GM12878 (cell line): ENCODE measurements around the gene SEMA7A. TPM values are rescaled to one million over a fixed set of nuclear protein-coding genes. Genes with fewer than 3 reads are reported as not detected.

Source experiments
- ATAC-seq: fragments of 200-7000 bp; cut with Tn5 transposase; 3 replicates; pipeline ENCODE4 v1.9.1; 2020; ENCODE audit warnings: mild to moderate bottlenecking, moderate library complexity
- BruUV-seq: library from RNA; stranded (reverse); fragments of 400-500 nt; replicated peaks from 2 replicates; lab custom pipeline; 2021; lab: Mats Ljungman, UMichigan
- CTCF ChIA-PET: fragments of 300-600 bp; sonication (Branson Sonifier 250); formaldehyde crosslinking; extraction: SDS; loops from one replicate; lab custom pipeline; 2021; ENCODE audit warnings: inconsistent platforms; lab: Yijun Ruan, JAX
- POLR2A ChIA-PET: fragments of 350-600 bp; formaldehyde crosslinking; extraction: SDS; loops from one replicate; lab custom pipeline; 2021; ENCODE audit warnings: inconsistent platforms; lab: Charles Lee
- RAD21 ChIA-PET: fragments of 300-600 bp; sonication (Branson Sonifier 250); formaldehyde crosslinking; loops from one replicate; lab custom pipeline; 2023; ENCODE audit warnings: antibody characterized with exemption; ENCODE audit not compliant: unreplicated experiment; lab: Charles Lee
- SMC1A ChIA-PET: fragments of 300-600 bp; sonication (Branson Sonifier 250); formaldehyde crosslinking; loops from one replicate; lab custom pipeline; 2023; ENCODE audit not compliant: unreplicated experiment, uncharacterized antibody; lab: Charles Lee
- DNase-seq: peaks from one replicate; pipeline ENCODE4 v3.0.0-alpha.2; 2011; ENCODE audit warnings: low read depth, low spot score
- FAIRE-seq: peaks from 3 replicates; lab custom pipeline; 2011; peaks lifted over from hg19 to GRCh38; lab: Jason Lieb, UNC
- H2AFZ ChIP-seq: 2 replicates; pipeline ENCODE4 v1.6.0; 2011; ENCODE audit warnings: low read depth, low read length, control low read depth; ENCODE audit not compliant: control insufficient read depth
- H3K27ac ChIP-seq: 2 replicates; pipeline ENCODE4 v1.5.1; 2011; ENCODE audit warnings: control low read depth; ENCODE audit not compliant: control insufficient read depth, insufficient read depth
- H3K27me3 ChIP-seq, 2 experiments: replicated peaks in 1 of 2; 2 replicates each; pipeline versions ENCODE4 v1.6.0 to v1.6.1; 2011; ENCODE audit warnings: low read length in 1 of 2; ENCODE audit not compliant: control insufficient read depth in 2 of 2, insufficient read depth in 2 of 2
- H3K36me3 ChIP-seq, 2 experiments: 2 replicates each; pipeline ENCODE4 v1.5.1; 2011; ENCODE audit warnings: low read length in 1 of 2; ENCODE audit not compliant: control insufficient read depth in 2 of 2, insufficient read depth in 2 of 2
- H3K4me1 ChIP-seq: 2 replicates; pipeline ENCODE4 v1.6.1; 2011; ENCODE audit warnings: mild to moderate bottlenecking, low read length, moderate library complexity, mixed read lengths; ENCODE audit not compliant: control insufficient read depth, insufficient read depth
- H3K4me2 ChIP-seq: 2 replicates; pipeline ENCODE4 v1.6.0; 2011; ENCODE audit warnings: control low read depth; ENCODE audit not compliant: control insufficient read depth, insufficient read depth
- H3K4me3 ChIP-seq: fragments of 200-600 bp; sonication (generic); 2 replicates; pipeline ENCODE4 v1.5.1; 2016
- H3K79me2 ChIP-seq: 2 replicates; pipeline ENCODE4 v1.6.0; 2011; ENCODE audit warnings: low read length; ENCODE audit not compliant: control insufficient read depth, insufficient read depth
- H3K9ac ChIP-seq: 2 replicates; pipeline ENCODE4 v1.8.0; 2011; ENCODE audit warnings: low read length, control low read depth, mixed read lengths; ENCODE audit not compliant: control insufficient read depth, insufficient read depth
- H3K9me3 ChIP-seq: replicated peaks from 3 replicates; pipeline ENCODE4 v1.5.1; 2011; ENCODE audit warnings: mild to moderate bottlenecking, low read length; ENCODE audit not compliant: control insufficient read depth, insufficient read depth
- H4K20me1 ChIP-seq: 2 replicates; pipeline ENCODE4 v1.6.0; 2011; ENCODE audit not compliant: control insufficient read depth, insufficient read depth
- BHLHE40 ChIP-seq, 2 experiments: fragments of 450-650 bp in 1 of 2; IDR thresholded peaks; 2 replicates each; pipeline ENCODE4 v1.6.1; 2011 to 2017; ENCODE audit warnings: low read depth in 2 of 2, borderline replicate concordance in 1 of 2, improper control_type of control experiment in 1 of 2, low read length in 1 of 2, mild to moderate bottlenecking in 1 of 2
- CBX3 ChIP-seq: fragments of 200-600 bp; sonication (generic); IDR thresholded peaks from 2 replicates; pipeline ENCODE4 v1.6.1; 2016; ENCODE audit warnings: low read depth, borderline replicate concordance
- DPF2 ChIP-seq: fragments of 450-650 bp; IDR thresholded peaks from 2 replicates; pipeline ENCODE4 v1.6.1; 2017; ENCODE audit warnings: mild to moderate bottlenecking
- EED ChIP-seq: sonication (generic); IDR thresholded peaks from 2 replicates; pipeline ENCODE4 v1.6.1; 2016; ENCODE audit warnings: antibody characterized with exemption, low read depth
- ETV6 ChIP-seq, 2 experiments: fragments of 450-650 bp in 1 of 2; IDR thresholded peaks in 1 of 2; conservative IDR thresholded peaks in 1 of 2; 2 replicates each; pipeline ENCODE4 v1.6.1; 2014; ENCODE audit warnings: antibody characterized with exemption in 1 of 2, borderline replicate concordance in 1 of 2, low read depth in 1 of 2, mild to moderate bottlenecking in 1 of 2, moderate library complexity in 1 of 2
- HCFC1 ChIP-seq: fragments of 150-350 bp; IDR thresholded peaks from 2 replicates; pipeline ENCODE4 v1.6.1; 2014; ENCODE audit warnings: low read length
- IKZF1 ChIP-seq: fragments of 450-650 bp; conservative IDR thresholded peaks from 2 replicates; pipeline ENCODE4 v1.6.1; 2017; ENCODE audit warnings: antibody characterized with exemption, mild to moderate bottlenecking
- IKZF2 ChIP-seq, 2 experiments: fragments of 450-650 bp; IDR thresholded peaks; 2 replicates each; pipeline ENCODE4 v1.6.1; 2017; ENCODE audit warnings: mild to moderate bottlenecking in 2 of 2, moderate library complexity in 2 of 2
- JUNB ChIP-seq: IDR thresholded peaks from 2 replicates; pipeline ENCODE4 v1.6.1; 2016; ENCODE audit warnings: antibody characterized with exemption, mild to moderate bottlenecking
- RELB ChIP-seq: fragments of 450-650 bp; IDR thresholded peaks from 2 replicates; pipeline ENCODE4 v1.6.1; 2017; ENCODE audit warnings: low read depth, mild to moderate bottlenecking, moderate library complexity
- SPI1 ChIP-seq: IDR thresholded peaks from 2 replicates; pipeline ENCODE4 v1.6.1; 2011; ENCODE audit warnings: low read depth, mild to moderate bottlenecking, low read length, moderate library complexity, borderline replicate concordance; ENCODE audit not compliant: insufficient read depth
- SREBF2 ChIP-seq: IDR thresholded peaks from 2 replicates; pipeline ENCODE4 v1.6.1; 2012; ENCODE audit warnings: mild to moderate bottlenecking, low read length
- TCF3 ChIP-seq: IDR thresholded peaks from 2 replicates; pipeline ENCODE4 v1.6.1; 2012; ENCODE audit warnings: low read depth, mild to moderate bottlenecking, low read length, borderline replicate concordance; ENCODE audit not compliant: insufficient read depth
- ZNF24 ChIP-seq: fragments of 450-650 bp; IDR thresholded peaks from 2 replicates; pipeline ENCODE4 v1.6.1; 2017; ENCODE audit warnings: antibody characterized with exemption, mild to moderate bottlenecking
- WGBS: methylation state at CpG from one replicate; pipeline ENCODE4 v1.1.6; 2016; ENCODE audit warnings: low lambda C conversion rate; ENCODE audit not compliant: insufficient replicate concordance, insufficient coverage; ENCODE audit errors: missing lambda C conversion rate; 5-methylcytosine and 5-hydroxymethylcytosine counted together
- in situ Hi-C: fragments of 300-500 bp; cut with MboI; formaldehyde crosslinking; loops from 9 replicates; pipeline ENCODE4 v1.14.3; 2018; ENCODE audit warnings: mixed read lengths
- intact Hi-C: fragments of 100-400 bp; cut with micrococcal nuclease; formaldehyde crosslinking; loops from one replicate; pipeline ENCODE4 v1.14.2; 2022; ENCODE audit not compliant: unreplicated experiment
- polyA plus RNA-seq, 11 experiments: library from polyadenylated mRNA; depleted of rRNA in 4 of 11; unstranded in 6 of 11; stranded (reverse) in 5 of 11; fragments of >200 nt; fragmentation: Nextera tagmentation in 4 of 11; fragmentation: Illumina TruSeq in 1 of 11; extraction: Ambion mirVana in 4 of 11; extraction: Trizol in 1 of 11; gene quantifications; 1 replicate in 1 of 11; 2 replicates in 10 of 11; pipeline versions ENCODE4 v1.2.1 to v1.2.3, GENCODE V29; 2011 to 2016; ENCODE audit warnings: inconsistent platforms in 2 of 11, missing spikeins in 2 of 11, low read depth in 1 of 11
- total RNA-seq, 4 experiments: library from RNA; depleted of rRNA in 3 of 4; stranded (reverse); fragments of >200 nt in 3 of 4; fragmentation: Illumina TruSeq in 1 of 4; extraction: Trizol in 1 of 4; gene quantifications; 2 replicates each; pipeline versions ENCODE4 v1.2.1 to v1.2.3, GENCODE V29; 2013 to 2021
- TF ChIP-seq, protein P1 (sequence below): IDR thresholded peaks from 2 replicates; pipeline ENCODE4 v1.6.1; 2011; ENCODE audit warnings: borderline replicate concordance, low read depth, mild to moderate bottlenecking, moderate library complexity, mixed read lengths, low read length; ENCODE audit not compliant: insufficient read depth; ENCODE audit errors: extremely low read length
- TF ChIP-seq, protein P2 (sequence below): fragments of 450-650 bp; IDR thresholded peaks from 2 replicates; pipeline ENCODE4 v1.6.1; 2017; ENCODE audit warnings: mild to moderate bottlenecking, moderate library complexity

SEMA7A gene
- total and polyA plus RNA-seq, 10 of the 15 experiments (the other 5 are each of a cell fraction or from before 2014, with no cell fraction given), result 0.08 to 112 (median 53.5) TPM

DNA sequence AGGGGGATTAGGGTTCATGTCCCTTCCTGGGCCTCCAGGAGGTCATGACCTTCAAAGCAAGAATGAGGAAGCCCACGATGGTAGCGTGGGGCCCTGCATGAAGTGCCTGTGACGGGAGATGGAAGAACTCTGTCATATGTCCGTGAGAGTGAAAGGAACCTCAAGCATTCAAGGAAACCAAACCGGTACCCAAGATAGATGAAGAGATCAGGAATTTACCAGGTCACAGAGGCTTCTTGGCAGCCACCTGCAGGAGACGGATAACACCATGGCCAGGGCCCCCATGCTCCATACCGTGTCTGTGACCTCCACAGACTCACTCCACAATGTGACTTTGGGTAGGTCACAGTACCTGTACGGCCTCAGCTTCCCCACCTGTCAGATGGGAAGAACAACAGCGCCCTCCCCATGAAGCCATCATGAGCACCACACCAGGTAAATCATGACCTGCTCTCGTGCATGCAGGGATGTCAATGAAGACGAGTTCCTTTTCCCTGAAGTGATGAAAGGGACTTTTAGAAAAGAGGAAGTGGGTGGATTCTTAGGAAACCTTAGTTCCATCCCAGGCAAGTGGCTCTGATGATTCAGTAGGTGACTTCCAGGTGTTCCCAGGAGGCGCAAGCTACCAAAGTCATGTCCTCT is 43.0 kb downstream of the SEMA7A start:
- in situ Hi-C loops, result no loop called here
- TF ChIP-seq CBX3 (no peak), EED (peak; percentile 74; the same call in 1 of the 2 replicates), DPF2 (peak; percentile 27; the same call in 1 of the 2 replicates), RELB (no peak), IKZF2 (IDR thresholded peaks at IDR 0.05) (peak; percentile 61 to 64), ZNF24 (no peak), SREBF2 (no peak), JUNB (no peak), HCFC1 (no peak), ETV6 (conservative IDR thresholded peaks at IDR 0.05 in 1 of 2, IDR thresholded peaks at IDR 0.05 in 1 of 2; ENCODE audit: borderline replicate concordance in 1 of 2, low read depth in 1 of 2) (peak in 1 of 2 experiments; percentile 65; a peak in 2 of 4 replicates), TCF3 (no peak), SPI1 (peak; percentile 95), IKZF1 (peak; percentile 55; the same call in 1 of the 2 replicates), BHLHE40 (IDR thresholded peaks at IDR 0.05; ENCODE audit: borderline replicate concordance in 1 of 2, low read depth in 2 of 2, low read length in 1 of 2) (peak in 1 of 2 experiments; percentile 46; a peak in 1 of 4 replicates)
- TF ChIP-seq, protein P1, sequence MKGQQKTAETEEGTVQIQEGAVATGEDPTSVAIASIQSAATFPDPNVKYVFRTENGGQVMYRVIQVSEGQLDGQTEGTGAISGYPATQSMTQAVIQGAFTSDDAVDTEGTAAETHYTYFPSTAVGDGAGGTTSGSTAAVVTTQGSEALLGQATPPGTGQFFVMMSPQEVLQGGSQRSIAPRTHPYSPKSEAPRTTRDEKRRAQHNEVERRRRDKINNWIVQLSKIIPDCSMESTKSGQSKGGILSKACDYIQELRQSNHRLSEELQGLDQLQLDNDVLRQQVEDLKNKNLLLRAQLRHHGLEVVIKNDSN, result no peak
- TF ChIP-seq, protein P2, sequence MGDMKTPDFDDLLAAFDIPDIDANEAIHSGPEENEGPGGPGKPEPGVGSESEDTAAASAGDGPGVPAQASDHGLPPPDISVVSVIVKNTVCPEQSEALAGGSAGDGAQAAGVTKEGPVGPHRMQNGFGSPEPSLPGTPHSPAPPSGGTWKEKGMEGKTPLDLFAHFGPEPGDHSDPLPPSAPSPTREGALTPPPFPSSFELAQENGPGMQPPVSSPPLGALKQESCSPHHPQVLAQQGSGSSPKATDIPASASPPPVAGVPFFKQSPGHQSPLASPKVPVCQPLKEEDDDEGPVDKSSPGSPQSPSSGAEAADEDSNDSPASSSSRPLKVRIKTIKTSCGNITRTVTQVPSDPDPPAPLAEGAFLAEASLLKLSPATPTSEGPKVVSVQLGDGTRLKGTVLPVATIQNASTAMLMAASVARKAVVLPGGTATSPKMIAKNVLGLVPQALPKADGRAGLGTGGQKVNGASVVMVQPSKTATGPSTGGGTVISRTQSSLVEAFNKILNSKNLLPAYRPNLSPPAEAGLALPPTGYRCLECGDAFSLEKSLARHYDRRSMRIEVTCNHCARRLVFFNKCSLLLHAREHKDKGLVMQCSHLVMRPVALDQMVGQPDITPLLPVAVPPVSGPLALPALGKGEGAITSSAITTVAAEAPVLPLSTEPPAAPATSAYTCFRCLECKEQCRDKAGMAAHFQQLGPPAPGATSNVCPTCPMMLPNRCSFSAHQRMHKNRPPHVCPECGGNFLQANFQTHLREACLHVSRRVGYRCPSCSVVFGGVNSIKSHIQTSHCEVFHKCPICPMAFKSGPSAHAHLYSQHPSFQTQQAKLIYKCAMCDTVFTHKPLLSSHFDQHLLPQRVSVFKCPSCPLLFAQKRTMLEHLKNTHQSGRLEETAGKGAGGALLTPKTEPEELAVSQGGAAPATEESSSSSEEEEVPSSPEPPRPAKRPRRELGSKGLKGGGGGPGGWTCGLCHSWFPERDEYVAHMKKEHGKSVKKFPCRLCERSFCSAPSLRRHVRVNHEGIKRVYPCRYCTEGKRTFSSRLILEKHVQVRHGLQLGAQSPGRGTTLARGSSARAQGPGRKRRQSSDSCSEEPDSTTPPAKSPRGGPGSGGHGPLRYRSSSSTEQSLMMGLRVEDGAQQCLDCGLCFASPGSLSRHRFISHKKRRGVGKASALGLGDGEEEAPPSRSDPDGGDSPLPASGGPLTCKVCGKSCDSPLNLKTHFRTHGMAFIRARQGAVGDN, result 0 out of 2 replicates have a peak, but pooled peaks have one; percentile 37
- ChIA-PET SMC1A (interaction anchor here (21.3 kb wide), 1 partner anchor 47 kb away, joined by 544 read pairs; the partner anchor contains the start of gene SEMA7A), RAD21 (interaction anchor here (0.9 to 20.3 kb wide), 3 partner anchors 9 to 38 kb away, joined by 3 to 496 read pairs (median 4); partner anchors contain the start of gene SEMA7A), CTCF (interaction anchor here (2.4 kb wide), 1 partner anchor 13 kb away, joined by 8 read pairs; no protein-coding TSS in a partner anchor), POLR2A (interaction anchor here (15.8 kb wide), 1 partner anchor 12 kb away, joined by 302 read pairs; no protein-coding TSS in a partner anchor)
- H3K9me3 ChIP-seq, result no peaks in the 10 kb centered on the region
- intact Hi-C loops, result loop anchor here (10.0 kb wide), 1 partner anchor 744 kb away; no protein-coding TSS in a partner anchor
- no peak for FAIRE-seq
- H2AFZ ChIP-seq, result no peak overlapping the region
- H3K4me2 ChIP-seq, result peak overlapping the region; percentile 11; the same call in 1 of the 2 replicates
- ATAC-seq, result no peak
- H3K27me3 ChIP-seq, result no peaks in the 10 kb centered on the region
- H3K4me1 ChIP-seq, result peaks cover 77% of the 10 kb centered on the region
- peaks cover 29% of the 10 kb centered on the region for H3K79me2 ChIP-seq
- no peaks in the 10 kb centered on the region for H4K20me1 ChIP-seq
- H3K4me3 ChIP-seq, result no peak overlapping the region
- BruUV-seq, result no TSS peak
- no peak overlapping the region for H3K9ac ChIP-seq
- DNase-seq, result no peak
- peak overlapping the region; percentile 100 for H3K27ac ChIP-seq
- 40% methylated on average over 12 of the region's 12 CpGs for WGBS
- no peaks in the 10 kb centered on the region; a peak in 1 of 4 replicates for H3K36me3 ChIP-seq
